Breast epithelium (tissue), 3 donors: ENCODE data around the gene MC1R.

ENCODE experiments used
- POLR2A ChIP-seq: fragments of 450-650 bp; IDR thresholded peaks from one replicate; pipeline ENCODE4 v1.6.1; 2016; ENCODE audit warnings: antibody characterized with exemption, mild to moderate bottlenecking, moderate library complexity
- POLR2AphosphoS5 ChIP-seq, 3 donors: sonication (generic); formaldehyde crosslinking; IDR thresholded peaks; one replicate each; pipeline ENCODE4 v1.6.1; 2017; ENCODE audit warnings: antibody characterized with exemption in 3 of 3
- TF ChIP-seq, protein P1 (sequence below), 3 donors: fragments of 450-650 bp; IDR thresholded peaks; one replicate each; pipeline ENCODE4 v1.5.1; 2016 to 2017; ENCODE audit warnings: antibody characterized with exemption in 3 of 3, mild to moderate bottlenecking in 3 of 3, moderate library complexity in 3 of 3

DNA sequence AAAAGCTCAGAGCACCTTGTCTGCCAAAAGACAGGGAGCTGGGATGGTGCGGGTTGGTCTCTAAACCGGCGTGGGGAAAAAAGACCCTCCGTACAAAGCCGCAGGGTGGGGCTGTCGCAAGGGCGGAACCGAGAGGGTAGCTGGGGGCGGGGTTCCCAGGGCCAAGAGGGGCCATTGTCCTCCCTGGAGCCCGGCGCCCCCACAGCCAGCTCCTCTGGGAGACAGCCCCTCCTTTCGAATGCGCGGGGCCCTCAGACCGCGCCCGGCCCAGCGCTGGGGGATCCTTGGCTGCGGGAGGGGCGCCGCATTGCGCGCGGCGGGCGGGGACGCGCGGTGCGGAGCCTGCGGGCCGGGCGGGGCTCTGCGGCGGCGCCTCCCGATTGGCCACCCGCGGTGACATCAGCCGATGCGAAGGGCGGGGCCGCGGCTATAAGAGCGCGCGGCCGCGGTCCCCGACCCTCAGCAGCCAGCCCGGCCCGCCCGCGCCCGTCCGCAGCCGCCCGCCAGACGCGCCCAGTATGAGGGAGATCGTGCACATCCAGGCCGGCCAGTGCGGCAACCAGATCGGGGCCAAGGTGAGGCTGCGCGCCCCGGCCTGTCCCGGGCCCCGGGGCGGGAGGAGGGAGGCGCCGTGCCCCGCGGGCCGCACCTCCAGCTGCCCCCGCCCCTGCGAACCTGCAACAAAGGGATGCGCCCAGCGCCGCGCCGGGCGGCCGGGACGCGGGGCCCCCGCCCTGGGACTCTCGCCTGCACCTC lies 4.4 kb downstream of the MC1R start, which contains the start of gene TUBB3:
- TF ChIP-seq, protein P1, sequence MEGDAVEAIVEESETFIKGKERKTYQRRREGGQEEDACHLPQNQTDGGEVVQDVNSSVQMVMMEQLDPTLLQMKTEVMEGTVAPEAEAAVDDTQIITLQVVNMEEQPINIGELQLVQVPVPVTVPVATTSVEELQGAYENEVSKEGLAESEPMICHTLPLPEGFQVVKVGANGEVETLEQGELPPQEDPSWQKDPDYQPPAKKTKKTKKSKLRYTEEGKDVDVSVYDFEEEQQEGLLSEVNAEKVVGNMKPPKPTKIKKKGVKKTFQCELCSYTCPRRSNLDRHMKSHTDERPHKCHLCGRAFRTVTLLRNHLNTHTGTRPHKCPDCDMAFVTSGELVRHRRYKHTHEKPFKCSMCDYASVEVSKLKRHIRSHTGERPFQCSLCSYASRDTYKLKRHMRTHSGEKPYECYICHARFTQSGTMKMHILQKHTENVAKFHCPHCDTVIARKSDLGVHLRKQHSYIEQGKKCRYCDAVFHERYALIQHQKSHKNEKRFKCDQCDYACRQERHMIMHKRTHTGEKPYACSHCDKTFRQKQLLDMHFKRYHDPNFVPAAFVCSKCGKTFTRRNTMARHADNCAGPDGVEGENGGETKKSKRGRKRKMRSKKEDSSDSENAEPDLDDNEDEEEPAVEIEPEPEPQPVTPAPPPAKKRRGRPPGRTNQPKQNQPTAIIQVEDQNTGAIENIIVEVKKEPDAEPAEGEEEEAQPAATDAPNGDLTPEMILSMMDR (IDR thresholded peaks at IDR 0.05): no peak
- TF ChIP-seq POLR2A (no peak), POLR2AphosphoS5 (IDR thresholded peaks at IDR 0.05) (no peak)
